ENCODE results near the gene C1orf210.

The C1orf210 gene

GRCh38 chr1:43266881-43267280, 18.5 kb downstream of the C1orf210 start:
- DNase-seq = no peak
- intact Hi-C loops (cut with DNase I) = no loop called here

DNA sequence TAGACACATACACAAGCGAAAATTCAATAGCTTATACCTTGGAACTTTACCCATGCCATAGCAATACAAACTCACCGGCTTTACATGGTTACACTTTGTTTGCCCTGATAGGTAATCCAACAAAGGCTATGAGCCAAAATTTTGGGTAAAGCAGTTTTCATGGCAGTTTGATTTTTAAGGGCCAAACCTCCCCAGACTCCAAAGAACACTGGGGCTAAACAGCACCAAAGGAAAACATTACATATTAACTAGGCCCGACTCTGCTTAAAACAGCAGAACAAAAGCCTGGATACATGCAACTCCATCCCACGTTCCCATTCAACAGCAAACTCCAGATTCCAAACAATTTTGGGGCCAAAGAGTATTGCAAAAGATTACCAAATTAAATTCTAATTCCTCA, 19.9 kb downstream of the C1orf210 start:
- intact Hi-C loops (cut with DNase I) = no loop called here
- peak in 1 of 42 donors; percentile 10 for DNase-seq

- intact Hi-C loops (cut with DNase I) = no loop called here
- peak in 2 of 42 donors; percentile 2 to 29 for DNase-seq
Measured at GRCh38 chr1:43258370-43258769, 27.0 kb downstream of the C1orf210 start.

DNA sequence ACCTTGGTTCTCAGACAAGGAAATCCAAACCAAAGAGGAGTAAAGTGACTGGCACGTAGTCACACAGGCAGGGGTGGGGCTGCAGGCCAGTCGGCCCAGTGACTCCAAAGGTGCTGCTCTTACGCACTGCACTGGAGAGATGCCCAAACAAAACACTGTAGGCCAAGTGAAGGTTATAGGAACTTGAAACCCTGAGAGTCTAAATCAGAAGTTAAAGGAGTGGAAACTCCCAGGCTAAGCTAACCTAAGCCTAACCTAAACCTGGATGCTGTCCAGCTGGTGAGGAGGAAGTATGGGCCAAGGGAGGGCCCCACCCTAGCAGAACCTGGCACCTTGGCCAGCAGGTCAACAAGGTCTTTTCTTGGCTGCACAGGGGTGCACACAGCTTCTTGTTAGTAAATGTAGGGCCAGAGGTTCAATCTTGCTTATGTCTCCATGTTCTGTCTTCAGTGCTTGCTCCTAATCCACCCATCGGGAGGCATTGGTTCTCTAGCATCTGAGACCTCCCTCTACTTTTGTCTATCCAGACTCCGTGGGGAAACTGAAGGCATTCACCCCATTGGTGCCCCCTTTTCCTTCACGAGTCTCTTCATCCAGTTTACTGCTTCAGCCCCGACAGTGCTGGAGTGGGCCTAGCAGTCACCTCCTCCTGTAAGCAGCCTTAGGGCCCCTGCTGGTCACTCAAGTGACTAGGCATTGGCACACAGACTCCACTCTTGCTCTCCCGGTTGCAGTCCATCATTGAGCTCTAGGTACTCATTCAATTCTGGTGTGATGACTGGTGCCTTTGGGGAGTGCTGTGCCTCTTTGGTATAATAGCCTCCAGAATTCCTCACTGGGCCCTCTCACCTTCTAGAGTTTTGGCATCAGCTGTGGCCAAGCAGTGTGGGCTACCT, 28.5 kb downstream of the C1orf210 start:
- intact Hi-C loops (cut with DNase I) = no loop called here

DNA sequence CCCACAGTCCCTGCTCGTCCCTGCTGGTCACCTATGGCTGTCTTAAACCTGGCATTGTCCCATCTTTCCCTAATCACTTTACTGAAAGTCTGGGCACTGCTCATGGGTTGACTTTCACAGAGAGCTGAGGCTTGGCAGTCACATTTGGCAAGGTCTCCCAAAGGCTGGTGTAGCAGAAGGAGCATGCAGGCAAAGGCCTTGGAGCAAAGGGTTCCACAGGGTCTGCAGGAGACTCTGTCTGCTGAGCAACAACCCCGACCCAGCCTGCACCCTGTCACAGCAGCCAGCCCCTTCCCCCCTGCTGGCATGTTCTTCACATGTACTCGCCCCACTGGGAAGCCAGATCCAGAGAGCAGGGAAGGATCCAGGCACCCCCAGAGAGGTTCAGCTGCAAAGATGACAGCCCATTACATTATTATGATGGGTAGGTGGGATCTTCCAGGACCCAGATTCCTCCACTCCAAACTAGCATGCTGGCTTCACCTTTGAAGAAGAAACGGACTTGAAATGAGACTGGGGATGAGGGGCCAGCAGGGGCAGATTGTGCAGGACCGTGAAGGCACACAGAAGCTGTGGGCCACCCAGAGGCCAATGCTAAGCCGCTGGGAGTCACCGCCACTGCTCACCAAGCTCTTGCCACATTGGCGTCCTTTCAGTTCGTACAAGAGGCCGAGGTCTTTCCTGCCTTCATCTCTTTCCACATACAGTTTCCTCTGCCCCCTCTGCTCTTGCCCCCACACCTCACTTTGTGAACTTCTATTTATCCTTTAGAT, 29.8 kb downstream of the C1orf210 start:
- intact Hi-C loops (cut with DNase I) = no loop called here
- peak in 6 of 42 donors; percentile 12 to 40 (median 20) for DNase-seq

More for the DNA sequence above, 28.5 kb downstream of the C1orf210 start:
- DNase-seq = peak in 4 of 42 donors; percentile 5 to 31 (median 14)

GRCh38 chr1:43253876-43254275, 31.5 kb downstream of the C1orf210 start:
- intact Hi-C loops (cut with DNase I) = no loop called here
- peak in 6 of 42 donors; percentile 2 to 33 (median 8) for DNase-seq

DNA sequence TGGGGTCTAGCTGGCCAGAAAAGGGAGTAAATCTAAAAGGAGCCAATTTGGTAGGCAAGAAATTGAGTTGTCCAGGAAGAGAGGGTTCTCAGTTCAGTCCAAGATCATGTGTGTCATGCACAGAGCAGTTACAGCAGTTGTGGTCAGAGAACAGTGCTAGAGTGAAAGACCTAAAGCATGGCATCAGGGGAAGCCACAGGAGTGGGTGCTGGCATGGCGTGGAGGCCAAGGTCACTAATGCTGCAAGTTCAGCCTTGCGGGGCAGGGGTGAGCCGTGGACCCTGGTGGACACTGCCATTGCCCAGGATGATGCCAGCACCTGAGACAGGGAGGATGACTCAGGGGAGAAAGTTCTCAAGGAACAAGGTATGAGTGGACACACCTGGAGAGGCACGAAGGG, 32.2 kb downstream of the C1orf210 start:
- intact Hi-C loops (cut with DNase I) = no loop called here
- peak in 4 of 42 donors; percentile 7 to 26 (median 9) for DNase-seq

- intact Hi-C loops (cut with DNase I) = no loop called here
- no peak for DNase-seq
Measured at GRCh38 chr1:43252225-43252624, 33.2 kb downstream of the C1orf210 start.

DNA sequence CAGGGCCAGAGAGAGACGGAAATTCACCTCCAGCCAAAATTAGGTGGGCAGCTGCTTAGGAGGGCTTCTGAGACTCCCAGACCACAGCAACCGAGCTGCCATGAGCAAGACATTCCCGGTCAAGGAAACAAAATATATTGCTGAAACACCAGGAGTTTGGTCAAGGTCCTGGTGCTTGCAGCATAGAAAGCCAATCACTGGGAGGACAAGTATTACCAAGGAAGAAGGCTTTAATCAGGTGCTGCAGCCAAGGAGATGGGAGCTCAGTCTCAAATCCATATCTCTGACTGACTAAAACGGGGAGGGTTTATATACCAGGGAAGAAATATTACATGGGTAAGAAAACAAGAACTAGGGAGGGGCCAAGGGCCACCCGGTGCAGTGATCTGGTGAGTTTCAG, 34.4 kb downstream of the C1orf210 start:
- peak in 1 of 42 donors; percentile 22 for DNase-seq
- intact Hi-C loops (cut with DNase I) = no loop called here

- DNase-seq = peak in 2 of 42 donors; percentile 6 to 18
- intact Hi-C loops (cut with DNase I) = no loop called here
Measured at GRCh38 chr1:43250351-43250761, 35.0 kb downstream of the C1orf210 start.

DNA sequence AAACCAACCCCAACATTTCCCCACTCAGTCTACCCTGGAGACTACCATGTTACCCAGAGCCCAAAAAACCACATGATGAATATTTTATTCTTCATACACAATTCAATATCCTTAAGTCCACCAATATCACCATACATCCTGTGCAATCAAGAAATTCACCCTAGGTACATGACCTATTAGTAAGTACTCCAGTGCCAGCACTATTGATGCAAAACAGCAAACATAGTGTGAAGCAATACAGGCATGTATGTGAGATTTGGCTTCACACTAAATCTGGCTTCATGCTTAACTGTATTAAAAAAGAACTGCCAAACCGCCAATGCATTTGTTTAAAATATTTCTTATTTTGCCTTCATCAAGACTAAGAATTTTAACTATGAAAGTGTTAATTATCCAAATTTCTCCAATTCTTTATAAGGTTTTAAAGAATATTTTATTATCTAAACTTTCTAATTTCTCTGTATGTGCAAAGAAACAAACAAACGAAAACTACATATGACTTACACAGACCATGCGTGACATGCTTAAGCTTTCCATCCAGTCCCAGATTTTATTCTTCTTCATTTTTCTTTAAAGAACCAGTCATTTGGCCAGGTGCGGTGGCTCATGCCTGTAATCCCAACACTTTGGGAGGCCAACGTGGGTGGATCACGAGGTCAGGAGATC, 38.0 kb downstream of the C1orf210 start:
- no peak for DNase-seq
- intact Hi-C loops (cut with DNase I) = no loop called here

- DNase-seq = no peak
- intact Hi-C loops (cut with DNase I) = no loop called here
Measured at GRCh38 chr1:43246466-43247213, 38.7 kb downstream of the C1orf210 start.

GRCh38 chr1:43243299-43243698, 42.1 kb downstream of the C1orf210 start:
- no peak for DNase-seq
- intact Hi-C loops (cut with DNase I) = no loop called here

GRCh38 chr1:43241413-43241836, 44.0 kb downstream of the C1orf210 start:
- intact Hi-C loops (cut with DNase I) = no loop called here
- DNase-seq = no peak

GRCh38 chr1:43239484-43239883, 45.9 kb downstream of the C1orf210 start:
- no peak for DNase-seq
- intact Hi-C loops (cut with DNase I) = loop anchor here (5.0 to 10.0 kb wide), 2 partner anchors 148 to 285 kb away; partner anchors contain the start of genes MED8 and SZT2

DNA sequence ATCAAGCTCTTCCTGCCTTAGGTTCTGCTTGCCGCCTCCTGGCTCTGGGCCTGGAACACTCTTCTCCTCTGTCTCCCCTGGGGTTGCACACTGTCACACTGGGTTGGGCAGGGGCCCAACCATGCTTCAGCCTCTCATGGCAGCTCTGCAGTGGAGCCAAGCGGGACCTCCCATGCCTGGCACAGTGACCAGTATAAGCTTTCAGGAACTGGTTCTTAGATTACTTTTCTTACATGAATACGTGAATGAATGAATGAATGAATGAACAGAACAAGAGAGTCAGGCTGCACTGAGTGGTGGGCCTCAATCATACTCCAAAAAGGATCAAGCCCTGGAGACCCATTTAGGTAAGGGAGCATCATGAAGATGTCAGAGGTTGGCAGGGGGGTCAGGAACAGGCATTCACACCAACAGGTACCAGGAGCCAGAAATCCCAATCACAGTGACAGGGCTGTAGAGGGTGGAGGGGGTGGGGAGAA, 46.4 kb downstream of the C1orf210 start:
- intact Hi-C loops (cut with DNase I) = loop anchor here (5.0 to 10.0 kb wide), 2 partner anchors 148 to 286 kb away; partner anchors contain the start of genes MED8 and SZT2
- no peak for DNase-seq

DNA sequence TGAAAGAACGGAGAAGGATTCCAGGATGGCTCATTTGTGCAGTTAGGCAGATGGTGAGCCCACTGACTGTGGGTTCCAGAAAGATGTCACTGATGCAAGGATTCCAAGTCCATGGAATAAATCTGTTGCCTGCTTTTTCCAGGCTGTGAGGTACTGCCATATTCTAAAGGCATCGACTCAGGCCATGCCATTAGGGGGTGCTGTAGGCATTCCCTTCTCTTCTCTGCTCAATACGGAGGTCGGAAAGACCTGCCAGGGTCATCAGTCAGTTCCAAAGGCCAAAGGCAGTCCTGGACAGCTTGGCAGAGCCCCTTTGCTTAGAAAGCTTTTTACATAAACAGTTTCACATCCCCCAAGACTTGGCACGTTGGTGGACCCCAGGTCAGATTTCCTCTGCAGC, 47.3 kb downstream of the C1orf210 start:
- DNase-seq = peak; percentile 23 to 94 (median 84)
- intact Hi-C loops (cut with DNase I) = loop anchor here (5.0 to 10.0 kb wide), 2 partner anchors 149 to 287 kb away; partner anchors contain the start of genes MED8 and SZT2

DNA sequence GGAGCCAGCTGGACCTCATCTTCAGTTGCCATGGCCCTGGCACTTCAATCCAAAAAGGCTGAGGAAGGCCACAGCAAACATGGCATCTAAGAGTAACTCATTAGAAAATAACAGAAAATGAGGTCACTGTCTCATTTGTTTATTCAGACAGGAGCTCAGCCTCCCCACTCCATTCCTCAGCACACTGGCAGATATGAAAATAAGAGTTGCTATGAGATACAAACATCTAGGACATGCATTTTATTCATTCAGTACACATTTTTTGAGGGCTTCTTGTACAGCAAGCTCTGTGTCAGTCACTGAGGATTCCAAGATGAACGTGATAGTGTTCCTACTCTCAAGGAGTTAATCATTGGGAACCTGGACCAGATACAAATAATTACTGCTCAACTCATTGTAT, 48.3 kb downstream of the C1orf210 start:
- intact Hi-C loops (cut with DNase I) = loop anchor here (5.0 to 10.0 kb wide), 2 partner anchors 150 to 288 kb away; partner anchors contain the start of genes MED8 and SZT2
- no peak for DNase-seq

Measured in head of caudate nucleus (tissue), 42 donors.